NCI-H524 treated with DMSO at 0.1 percent for 48 hours (cell line): ENCODE measurements around the gene ANKS1A.
A peak's percentile ranks its signal among the peaks of the same experiment; 100 is the strongest.

Source experiments
- DNase-seq: peaks from one replicate; lab custom pipeline; 2025; lab: John Stamatoyannopoulos, UW

Gene ANKS1A

DNA sequence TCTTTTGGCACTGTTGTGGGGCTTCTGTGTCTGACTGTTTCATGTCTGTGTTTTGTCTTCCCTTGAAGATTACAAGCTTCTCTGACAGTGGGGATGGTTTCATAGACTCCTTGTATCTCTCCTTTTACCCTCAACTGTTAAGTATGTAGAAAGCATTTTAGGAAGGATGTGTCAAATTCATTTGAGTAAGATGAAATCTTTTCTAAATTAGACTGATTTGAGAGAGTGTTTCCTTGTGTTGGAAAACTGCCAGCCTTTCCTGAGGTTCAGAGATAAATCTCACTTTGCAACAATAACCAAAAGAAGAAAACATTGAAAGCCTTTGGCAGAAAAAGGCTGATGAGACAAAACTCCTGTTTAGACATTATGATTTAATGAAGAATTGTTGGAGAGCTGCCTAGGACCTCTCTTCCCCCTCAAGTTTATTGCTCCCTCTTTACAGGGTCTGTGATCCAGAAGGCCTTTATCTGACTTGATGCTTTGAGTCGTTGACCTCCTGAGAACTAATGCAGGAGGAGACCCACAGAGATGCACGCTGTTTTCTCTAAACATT, 68.3 kb downstream of the ANKS1A start:
- no peak for DNase-seq

DNA sequence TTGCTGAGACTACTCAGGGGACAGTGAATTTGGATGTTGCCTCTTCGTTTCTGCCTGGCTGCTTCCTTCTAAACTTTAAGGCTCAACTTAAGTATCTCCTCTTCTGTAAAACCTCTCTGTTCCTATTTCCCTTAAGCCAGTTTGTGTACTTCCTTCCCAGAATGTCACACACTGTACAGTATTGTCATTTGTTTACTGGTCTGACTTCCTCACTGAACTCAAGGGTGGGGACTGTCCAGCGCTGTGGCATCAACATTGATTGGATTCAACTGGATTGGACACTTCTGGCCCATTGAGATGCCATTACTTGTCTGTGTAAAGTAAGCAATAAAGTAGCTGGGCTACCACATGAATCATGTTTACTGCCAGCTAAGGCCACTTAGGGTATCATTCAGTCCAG, 69.7 kb downstream of the ANKS1A start:
- DNase-seq = no peak

DNA sequence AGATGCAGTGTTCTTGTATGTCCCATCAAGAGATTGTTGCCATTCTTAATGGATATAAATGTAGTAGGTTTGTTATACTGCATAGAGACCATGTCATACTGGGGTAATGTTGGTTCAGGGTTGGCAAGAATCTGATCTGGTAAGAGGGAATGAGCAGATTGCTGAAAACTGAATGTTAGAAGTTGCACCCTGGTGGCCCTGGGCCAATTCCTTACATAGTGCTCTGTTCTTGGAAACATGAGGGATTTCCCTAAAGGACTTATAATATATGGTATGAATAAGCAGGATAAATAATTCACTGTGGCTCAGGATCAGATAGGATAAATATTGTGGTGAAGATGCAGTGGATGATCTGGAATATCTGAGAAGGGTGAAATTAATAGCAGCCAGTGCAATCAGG, 70.2 kb downstream of the ANKS1A start:
- no peak for DNase-seq

DNA sequence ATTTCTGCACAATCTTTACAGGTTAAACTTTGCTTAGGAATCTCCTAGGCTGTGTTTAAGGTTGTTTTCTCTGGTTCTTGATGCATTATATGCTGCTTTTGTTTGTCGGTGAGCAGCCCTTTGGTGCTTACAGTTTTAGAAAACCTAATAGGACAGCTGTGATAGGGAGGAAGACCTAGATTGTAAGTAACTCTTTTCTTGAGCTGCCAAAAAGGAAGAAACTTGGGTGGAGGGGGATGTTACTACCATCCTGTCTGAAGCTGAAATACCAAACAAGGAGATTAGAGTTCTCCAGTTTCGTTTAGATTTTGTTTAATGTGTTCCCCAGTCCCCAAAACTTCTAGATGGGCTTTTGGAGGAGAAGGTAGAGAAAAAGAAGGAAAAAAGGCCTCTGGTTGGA, 72.0 kb downstream of the ANKS1A start:
- DNase-seq = no peak

DNA sequence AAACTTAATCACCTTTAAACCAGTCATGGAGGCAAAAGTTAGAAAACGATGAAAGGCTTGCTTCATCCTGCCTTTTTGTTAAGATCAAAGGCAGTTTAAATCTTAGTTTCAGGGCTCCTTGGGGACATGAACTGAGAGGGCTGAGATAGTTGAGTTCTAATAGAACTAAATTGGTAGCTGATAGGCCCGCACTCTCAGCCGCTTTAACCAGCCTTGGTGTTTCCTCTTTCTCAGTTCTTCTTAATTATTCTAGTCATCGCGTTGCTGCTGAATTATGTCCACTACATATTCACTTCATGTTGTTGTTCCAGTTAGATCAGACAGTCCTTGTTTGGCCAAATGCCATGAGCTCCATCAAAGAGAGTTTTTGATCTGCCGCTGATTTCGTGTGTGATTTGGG, 72.5 kb downstream of the ANKS1A start:
- DNase-seq = no peak

DNA sequence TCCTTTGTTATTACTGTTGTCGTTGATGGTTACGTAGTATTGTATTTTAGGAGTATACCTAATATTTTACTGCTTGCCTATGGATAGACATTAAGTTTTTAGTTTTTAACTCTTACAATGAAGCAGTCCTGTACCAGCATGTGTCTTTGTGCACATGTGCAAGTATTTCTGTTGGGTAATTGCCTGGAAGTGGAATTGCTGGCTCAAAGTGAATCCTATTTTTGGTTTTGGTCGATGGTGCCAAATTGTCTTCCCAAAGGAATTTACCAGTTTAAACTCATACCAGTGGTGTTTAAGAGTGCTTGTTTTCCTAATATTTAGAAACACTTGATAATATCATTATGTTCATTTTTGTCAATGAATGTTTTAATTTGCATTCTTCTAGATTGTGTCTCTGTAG, 75.5 kb downstream of the ANKS1A start:
- DNase-seq = no peak

DNA sequence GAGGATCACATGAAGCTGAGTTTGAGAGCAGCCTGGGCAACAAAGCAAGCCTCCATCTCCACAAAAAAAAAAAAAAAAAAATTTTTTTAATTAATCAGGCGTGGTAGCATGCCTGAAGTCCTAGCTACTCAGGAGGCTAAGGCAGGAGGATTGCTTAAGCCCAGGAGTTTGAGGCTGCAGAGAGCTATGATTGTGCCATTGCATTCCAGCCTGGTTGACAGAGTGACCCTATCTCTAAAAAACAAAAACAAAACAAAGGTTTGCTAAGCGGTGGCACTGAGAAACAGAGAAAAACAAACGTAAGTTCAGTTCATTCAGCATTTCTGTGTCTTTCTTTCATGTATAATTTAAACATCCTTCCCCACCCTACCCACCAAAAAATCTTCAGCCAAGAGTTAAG, 78.4 kb downstream of the ANKS1A start:
- DNase-seq = no peak

DNA sequence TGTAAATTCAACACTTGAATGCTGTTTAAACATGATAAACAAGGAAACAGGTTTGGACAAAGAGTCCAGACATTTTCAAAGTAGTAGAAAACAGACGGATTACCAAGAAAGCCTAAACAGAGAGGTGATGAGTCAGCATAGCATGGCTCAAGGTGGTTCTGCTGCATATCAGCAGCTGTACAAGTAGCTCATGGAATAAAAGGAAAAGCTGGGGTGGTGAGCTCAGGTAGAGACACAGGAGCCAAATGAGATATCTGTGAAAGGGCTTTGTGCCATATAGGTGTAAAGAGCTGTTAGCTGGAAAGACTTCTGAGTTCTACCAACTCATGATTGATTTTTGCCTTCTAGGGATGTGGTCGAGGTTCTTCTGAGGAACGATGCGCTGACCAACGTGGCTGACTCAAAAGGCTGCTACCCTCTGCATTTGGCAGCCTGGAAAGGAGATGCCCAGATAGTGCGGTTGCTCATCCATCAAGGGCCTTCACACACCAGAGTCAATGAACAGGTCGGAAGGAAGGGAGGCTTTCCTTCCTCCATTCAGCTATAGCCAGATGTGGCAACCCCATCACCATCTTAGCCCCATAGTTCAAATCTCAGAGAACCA, 80.7 kb downstream of the ANKS1A start:
- DNase-seq = no peak

DNA sequence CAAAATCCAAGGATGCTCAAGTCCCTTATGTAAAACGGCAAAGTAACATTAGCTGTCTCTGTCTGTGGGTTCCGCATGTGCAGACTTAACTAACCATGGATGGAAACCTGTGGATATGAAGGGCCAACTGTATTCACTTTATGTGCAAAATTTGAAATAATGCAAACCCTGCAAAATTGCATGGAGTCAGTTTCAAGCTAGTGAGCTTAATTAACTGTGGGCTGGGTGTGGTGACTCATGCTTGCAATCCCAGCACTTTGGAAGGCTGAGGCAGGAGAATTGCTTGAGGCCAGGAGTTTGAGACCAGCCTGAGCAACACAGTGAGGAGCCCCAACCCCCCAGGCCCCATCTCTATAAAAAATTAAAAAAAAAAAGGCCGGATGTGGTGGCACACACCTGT, 81.4 kb downstream of the ANKS1A start:
- DNase-seq = no peak

DNA sequence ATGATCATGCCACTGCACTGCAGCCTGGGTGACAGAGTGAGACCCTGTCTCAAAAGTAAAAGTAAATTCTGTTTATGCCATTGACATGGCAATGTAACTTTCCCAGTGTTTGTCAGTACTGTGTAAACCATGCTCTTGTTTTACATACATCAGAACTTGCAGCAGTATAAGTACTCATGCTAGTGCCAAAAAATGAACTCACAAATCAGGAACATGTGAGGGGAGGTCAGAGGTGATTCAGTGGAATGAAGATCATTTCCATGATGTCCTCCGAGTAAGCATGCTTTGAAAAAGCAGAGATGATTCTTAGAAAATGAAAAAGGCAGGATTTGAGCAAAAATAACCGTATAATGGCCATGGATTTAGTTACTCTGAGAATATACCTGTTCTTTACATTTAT, 81.9 kb downstream of the ANKS1A start:
- DNase-seq = no peak

DNA sequence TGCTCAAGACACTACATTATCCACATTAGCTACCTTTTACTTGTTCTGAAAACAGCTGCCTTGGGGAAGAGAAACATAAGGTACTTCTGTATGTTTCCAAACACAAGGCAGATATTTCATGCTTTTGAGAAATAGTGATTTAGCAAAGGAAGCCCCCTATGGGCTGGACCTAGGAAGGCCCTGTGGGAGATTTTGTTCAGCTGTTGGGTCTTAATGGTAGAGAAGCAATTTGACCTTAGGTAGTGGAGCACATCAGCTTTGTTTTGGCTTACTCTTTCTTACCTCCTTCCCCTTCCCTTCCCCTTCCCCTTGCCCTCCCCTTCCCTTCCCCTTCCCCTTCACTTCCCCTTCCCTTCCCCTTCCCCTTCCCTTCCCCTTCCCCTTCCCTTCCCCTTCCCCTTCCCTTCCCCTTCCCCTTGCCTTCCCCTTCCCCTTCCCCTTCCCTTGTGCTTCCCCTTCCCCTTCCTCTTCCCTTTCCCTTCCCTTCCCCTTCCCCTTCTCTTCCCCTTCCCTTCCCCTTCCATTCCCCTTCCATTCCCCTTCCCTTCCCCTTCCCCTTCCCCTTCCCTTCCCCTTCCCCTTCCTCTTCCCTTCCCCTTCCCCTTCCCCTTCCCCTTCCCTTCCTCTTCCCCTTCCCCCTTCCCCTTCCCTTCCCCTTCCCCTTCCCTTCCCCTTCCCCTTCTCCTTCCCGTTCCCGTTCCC, 84.6 kb downstream of the ANKS1A start:
- DNase-seq = no peak

DNA sequence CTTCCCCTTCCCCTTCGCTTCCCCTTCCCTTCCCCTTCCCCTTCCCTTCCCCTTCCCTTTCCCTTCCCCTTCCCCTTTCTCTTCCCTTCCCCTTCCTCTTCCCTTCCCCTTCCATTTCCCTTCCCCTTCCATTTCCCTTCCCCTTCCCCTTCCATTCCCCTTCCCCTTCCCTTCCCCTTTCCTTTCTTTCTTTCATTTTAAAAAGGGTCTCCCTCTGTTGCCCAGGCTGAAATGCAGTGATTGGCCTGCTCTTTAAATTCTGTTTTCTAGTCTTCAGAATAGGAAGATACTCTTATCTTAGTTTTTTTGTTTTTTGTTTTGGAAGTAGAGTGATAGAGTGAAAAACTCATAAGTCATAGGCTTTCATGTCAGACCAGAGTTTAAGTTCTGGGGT, 85.2 kb downstream of the ANKS1A start:
- no peak for DNase-seq

DNA sequence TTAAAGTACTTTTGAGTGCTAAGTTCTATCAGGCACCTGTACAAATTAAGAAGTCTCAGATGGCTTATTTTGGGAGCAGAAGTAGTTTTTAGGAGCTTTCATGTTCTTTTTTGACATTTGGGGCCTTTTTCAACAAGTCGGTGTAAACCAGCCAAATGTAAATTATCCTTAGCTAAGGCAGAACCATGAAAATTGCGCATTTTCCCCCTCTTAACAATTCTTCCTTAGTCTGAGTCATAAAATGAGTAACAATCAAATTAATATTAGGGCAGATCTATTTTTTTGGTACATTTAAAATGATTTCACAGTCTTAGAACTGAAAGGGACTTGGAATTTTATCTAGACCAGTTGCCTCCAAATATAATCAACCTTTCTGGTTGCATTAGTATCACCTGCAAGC, 87.2 kb downstream of the ANKS1A start:
- DNase-seq = no peak

DNA sequence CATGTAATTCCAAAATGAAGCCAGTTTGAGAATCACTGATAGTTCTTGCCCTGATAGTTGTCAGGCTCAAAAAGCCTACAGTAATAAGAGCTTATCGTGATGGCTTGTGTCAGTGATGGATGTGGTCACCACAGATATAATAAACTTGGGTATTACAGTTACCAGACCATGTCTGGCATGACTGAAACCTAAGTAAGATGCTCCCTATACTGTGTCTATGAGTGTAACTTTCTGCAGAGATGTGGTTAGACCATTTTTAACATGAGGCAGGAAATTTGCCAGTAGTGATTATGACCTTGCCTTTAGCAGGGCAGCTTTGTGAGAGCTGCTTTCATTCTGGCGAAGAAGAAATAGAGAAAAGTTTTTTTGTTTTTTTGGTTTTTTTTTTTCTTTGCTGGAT, 90.2 kb downstream of the ANKS1A start:
- no peak for DNase-seq

DNA sequence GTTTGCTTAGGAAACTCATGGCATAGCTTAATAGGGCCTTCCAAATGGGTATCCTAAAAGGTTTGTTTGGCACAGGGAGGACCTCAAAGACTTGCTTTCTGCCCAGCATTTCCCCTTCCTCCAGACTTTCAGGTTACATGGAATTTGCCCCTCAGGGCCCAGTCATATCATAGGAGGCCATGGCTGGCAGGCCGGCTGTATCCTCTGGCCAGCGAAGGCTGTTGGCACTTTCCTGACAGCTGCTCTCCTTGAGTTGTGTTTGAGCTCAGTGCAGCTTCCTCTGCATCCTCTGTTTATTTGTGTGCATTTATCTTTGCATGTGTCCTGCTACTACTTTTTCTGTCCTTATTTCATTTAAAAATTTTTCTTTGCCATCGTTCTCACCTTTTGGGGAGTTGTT, 90.9 kb downstream of the ANKS1A start:
- DNase-seq = no peak

DNA sequence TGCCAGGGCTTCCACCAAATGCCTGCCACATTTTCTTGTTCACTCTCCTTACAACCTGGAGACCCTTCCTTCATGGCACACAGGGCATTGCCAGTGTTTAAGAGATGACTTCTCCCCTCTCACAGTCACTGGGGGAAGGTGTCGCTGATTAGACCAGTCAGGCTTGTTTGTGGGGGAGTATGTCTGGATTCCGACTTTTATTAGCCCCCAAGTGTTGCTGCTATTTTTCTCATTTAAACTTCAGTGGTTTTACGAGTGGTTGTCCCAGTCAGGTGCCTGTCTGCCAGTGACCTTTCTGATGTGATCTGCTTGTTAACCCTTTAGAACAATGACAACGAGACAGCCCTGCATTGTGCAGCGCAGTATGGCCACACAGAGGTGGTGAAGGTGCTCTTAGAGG, 92.3 kb downstream of the ANKS1A start:
- DNase-seq = no peak

DNA sequence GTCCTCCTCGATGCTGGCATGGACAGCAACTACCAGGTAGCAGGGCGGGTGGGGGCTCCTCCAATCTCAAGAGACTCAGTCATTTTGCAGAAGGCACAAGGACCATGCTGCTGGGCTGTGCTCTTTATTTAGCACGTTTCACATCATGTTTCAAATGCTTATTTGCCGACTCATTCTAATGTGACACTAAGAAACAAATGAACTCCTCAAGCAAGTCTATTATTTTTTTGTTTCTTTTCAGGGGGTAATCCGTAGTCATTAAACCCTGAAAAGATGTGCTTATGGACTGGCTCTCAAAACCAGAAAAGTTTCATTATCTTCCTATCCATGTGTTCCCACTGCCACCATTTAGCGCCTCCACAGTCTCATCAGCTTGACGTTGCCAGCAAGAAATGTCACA, 92.9 kb downstream of the ANKS1A start:
- no peak for DNase-seq

DNA sequence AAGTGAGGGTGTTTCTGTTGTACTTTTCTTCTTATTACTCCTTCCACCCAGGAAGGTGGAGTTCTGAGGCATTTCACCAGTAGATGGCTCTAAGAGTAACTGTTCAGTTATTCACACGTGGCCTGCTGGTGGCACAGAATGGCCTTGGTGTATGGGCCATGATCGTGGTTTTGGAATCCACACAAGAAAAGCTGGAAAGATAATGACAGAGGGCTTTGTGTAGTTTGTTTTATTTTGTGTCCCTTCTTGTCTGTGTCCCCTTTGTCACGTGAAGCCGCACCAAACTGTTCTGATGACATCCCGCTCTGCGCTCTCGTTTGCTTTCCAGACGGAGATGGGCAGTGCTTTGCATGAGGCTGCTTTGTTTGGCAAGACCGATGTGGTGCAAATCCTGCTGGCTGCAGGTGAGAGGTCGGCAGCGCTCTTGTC, 93.4 kb downstream of the ANKS1A start:
- DNase-seq = no peak

DNA sequence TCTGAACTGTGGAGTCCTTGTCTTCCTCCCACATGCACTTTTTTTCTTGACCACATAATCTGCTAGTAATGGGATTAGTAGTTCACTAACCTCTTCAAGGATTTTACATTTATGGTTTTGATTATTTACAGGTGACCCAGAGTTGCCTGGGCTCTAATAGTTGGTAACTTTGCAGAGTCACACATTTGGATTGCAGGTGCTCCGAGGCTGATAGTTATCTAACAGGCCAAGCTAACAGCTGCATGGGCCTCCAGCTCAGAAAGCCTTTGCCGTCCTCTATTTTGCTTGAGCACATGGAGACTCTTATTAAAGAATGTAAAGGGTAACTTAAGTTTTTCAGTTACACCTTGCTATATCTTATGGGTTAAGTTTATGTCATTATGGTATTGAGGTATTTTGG, 95.4 kb downstream of the ANKS1A start:
- no peak for DNase-seq

DNA sequence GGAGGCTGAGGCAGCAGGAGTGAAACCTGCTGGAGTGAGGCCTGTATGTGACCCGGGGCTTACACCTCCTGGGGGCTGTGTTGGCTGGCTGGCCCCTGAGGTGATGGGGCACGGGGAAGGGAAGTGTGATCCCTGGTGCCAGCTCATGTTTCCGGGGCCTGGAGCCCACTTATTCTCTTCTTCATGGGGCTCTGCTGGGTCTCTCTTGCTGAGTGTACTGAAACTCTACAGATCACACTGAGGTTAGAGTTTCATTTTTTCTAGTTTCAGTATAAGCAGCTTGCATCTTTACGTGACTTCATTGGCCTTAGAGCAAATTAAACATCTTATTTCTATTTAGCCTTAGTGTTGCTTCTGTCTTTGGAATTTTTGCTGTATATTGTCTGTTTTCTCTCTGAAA, 96.2 kb downstream of the ANKS1A start:
- no peak for DNase-seq

DNA sequence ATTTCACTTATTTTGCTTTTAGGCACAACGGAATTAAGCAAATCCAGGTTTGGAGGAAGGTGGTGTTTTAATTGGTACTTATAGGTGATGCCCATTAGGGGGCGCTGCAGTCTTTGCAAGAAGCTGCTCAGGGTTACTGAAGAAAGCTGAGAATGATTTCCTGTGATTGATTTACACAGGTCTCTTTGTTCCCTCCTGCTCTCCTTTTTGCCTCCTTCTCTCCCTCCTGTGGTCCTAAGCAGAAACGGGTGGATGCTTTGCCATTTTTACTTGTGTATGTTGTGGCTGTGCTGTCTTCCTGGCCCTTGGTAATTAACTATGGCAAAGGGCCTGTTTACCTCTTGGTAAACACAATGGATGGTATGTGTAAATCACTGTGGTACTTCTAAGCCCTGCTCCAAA, 97.8 kb downstream of the ANKS1A start:
- peak; percentile 14 for DNase-seq

DNA sequence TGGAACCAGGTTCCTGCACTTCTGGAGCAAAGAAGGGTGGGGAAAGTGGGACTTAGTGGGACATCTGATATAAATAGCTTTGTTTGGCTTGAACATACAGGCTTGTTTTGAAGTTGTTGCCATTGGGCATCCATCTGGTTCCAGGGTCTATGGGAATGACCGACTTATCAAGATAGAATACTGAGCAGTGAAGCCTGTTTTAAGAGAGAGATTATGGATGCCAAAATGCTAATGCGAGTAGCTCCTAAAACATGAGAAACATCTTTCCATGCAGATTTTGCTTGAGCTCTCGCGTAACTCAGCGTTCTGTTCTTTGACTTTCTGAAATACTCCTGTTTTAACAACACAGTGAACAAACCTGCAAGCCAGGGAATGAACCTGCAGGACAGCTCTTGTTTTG, 98.5 kb downstream of the ANKS1A start:
- no peak for DNase-seq

DNA sequence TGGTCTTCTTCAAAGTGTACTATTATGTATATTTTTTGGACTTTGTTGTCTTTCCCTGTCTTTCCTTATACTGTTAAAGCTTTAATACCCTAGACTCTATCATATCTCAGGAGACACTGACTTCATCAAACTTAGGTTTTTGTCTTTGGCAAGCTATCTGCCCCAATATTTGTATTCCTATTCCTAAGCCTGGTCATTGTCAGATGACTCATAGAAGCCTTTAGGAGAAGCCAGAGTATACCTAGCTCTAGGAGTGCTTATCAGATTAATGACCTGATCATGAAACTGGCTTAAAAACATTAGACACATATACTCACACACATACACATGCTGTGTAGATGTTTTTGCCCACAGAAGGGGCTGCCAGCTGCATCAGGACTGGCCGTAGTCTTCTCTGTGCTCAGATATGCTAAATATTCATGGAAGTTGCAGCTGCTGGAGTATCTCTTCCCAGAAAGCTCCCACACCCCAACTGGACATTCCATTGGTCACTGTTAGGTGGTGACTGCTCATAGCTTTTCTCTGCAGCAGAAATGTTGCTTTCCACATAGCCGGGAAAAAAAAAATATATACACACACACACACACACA, 102.0 kb downstream of the ANKS1A start:
- no peak for DNase-seq

DNA sequence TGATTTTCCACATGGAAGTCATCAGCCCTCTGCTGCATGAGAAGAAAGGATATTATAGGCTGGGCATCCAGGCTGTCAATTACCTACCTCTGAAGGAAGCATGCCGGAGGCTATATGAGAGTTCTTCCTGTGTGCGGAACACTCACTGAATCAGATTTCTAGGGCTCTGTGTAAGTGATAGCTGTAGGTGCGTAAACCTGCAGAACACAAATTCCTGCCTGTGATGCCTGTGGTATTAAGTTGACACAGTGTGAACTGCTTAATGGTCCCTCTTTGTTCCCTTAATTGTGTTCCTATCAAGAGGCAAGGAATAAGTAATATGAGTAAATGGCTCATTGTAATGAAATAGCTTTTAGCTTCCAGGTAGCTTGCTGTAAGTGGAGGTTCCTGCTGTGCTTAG, 103.3 kb downstream of the ANKS1A start:
- no peak for DNase-seq
